Stimulated activated CD4-positive, alpha-beta T cell treated with anti-CD3 and anti-CD28 coated beads, Interleukin-1b, Interleukin-23, amount 100 ng/mL, for 1 hour (primary cell): ENCODE data around the gene HK1.
A peak's percentile ranks its signal among the peaks of the same experiment; 100 is the strongest.
"Not testable (repeated sequence)": the region's sequence is repeated elsewhere in the genome, so short reads cannot be mapped to it uniquely, and the experiment has no call there.

Experiments
- DNase-seq, 2 donors: peaks; one replicate each; pipeline ENCODE4 v3.0.0-alpha.2; 2020; ENCODE audit warnings: low read depth in 2 of 2

HK1 gene

DNA sequence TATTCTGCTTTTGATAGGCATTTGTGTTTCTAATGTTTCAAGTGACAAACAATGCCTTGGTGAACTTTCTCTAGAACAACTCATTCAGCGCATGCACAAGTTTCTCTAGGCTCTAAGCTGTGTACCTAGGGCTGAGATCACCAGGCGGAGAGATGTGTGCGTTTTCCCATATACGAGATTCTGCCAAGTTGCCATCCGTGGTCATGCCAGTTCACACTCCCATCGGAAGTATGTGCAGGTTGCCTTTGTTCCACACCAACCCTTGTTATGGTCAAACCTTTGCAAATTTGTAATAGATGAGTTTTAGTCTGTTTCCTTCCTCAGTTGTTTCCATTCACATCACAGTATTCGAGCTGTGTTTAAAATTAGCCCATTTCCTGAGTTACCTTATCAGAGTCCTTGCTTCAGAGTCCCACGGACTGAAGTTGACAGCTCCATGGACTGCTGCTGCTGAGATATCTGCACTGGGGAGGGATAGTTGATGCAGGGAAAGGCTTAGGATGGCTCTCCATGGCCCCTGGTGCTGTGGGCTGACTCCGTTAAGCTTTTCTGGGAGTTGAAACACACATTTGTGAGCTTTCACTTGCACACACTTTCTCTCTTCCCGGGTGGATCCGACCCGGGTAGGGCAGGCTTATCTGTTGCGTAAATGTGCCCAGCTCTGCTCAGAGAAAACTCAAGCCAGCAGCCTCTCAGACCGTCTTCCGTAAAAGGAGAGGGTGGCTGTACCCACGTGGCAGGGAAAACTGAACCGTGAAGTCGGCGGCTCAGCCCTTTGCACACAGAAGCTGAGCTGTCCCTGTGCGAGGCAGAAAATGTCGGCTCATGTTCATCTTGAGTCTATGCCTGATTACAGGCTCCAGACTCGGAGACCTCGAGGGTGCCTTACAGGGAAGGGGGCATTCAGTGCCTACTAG, 49.4 kb downstream of the HK1 start:
- DNase-seq, result peak in 1 of 2 donors; percentile 22

GRCh38 chr10:69328380-69328735, 50.1 kb downstream of the HK1 start:
- DNase-seq, result no peak

GRCh38 chr10:69328888-69329287, 50.6 kb downstream of the HK1 start:
- not testable (repeated sequence) for DNase-seq

- DNase-seq, result no peak
Observed at GRCh38 chr10:69329721-69330178, 51.5 kb downstream of the HK1 start.

- DNase-seq, result no peak
Observed at GRCh38 chr10:69331161-69331560, 52.9 kb downstream of the HK1 start.

- DNase-seq, result no peak
Observed at GRCh38 chr10:69332278-69333010, 54.1 kb downstream of the HK1 start.

DNA sequence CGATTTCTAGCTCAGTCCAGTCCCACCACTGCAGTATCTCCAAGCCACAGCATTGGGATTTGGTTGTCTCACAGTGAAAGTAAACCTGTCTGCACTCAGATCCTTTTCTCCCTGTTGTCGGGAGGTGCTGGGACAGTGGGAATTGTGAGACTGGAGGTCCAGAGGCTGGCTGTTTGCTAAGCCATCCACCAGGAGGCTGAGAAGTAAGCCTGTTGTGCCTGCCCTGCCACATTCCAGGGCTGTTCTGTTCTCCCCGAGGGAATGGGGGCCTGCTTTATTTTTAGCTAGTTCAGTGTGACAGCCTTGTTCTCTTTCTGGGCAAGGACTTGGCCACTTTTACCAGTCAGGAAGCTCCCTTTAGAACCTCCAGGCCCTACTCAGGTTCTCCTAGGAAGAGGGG, 54.9 kb downstream of the HK1 start:
- DNase-seq, result no peak

- DNase-seq, result not testable (repeated sequence)
Observed at GRCh38 chr10:69333865-69334301, 55.6 kb downstream of the HK1 start.

DNA sequence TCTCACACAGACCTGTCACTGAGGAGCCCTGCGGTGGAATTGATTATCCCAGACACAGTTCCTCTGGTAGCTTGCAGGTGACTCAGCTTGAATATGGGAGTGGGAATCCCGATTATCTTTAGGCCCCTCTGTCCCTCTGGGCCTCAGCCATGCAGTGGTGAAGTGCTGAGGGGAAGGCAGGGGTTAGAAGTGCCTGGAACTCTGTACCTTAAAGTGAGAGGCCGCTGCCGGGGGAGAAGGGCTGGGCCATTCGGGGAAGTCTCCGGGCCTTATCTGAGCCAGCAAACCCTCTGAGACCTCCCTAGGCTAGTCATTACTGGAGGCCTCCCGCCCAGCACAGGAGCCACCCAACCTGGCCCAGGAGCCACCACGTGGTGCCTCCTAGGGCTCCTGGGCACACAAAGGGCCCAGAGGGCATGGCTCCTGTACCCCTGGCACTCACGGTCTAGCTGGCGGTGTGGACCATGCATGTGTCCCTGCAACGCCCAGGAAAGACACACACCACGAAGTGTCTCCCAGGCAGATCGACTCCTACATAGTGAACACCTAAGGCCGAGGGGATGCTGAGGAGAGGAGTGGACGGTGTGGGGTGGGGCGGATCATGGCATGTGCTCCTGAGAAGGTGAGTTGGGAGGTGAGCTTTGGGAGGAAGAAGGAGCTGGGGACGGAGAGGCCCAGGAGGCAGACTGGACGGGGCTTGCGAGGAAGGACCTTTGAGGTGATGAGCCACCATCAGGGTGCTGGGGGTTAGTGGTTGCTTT, 56.2 kb downstream of the HK1 start:
- no peak for DNase-seq

- no peak for DNase-seq
Observed at GRCh38 chr10:69335063-69335587, 56.8 kb downstream of the HK1 start.

- DNase-seq, result no peak
Observed at GRCh38 chr10:69335613-69336012, 57.3 kb downstream of the HK1 start.

DNA sequence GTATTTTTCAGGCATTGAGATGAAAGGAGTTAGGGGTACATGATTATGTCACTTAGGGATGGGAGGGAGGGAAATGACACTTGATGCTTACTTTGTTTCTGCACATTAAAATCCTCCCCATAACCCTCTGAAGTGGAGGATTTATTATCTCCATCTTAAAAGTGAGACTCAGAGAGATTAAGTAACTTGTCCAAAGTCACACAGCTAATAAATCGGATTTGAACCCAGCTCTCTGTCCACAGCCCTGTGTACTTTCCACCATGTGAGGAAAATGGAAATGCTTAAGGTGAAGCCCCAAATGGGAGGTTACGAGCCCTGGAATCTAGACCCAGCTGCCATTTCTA, 58.6 kb downstream of the HK1 start:
- DNase-seq, result no peak

DNA sequence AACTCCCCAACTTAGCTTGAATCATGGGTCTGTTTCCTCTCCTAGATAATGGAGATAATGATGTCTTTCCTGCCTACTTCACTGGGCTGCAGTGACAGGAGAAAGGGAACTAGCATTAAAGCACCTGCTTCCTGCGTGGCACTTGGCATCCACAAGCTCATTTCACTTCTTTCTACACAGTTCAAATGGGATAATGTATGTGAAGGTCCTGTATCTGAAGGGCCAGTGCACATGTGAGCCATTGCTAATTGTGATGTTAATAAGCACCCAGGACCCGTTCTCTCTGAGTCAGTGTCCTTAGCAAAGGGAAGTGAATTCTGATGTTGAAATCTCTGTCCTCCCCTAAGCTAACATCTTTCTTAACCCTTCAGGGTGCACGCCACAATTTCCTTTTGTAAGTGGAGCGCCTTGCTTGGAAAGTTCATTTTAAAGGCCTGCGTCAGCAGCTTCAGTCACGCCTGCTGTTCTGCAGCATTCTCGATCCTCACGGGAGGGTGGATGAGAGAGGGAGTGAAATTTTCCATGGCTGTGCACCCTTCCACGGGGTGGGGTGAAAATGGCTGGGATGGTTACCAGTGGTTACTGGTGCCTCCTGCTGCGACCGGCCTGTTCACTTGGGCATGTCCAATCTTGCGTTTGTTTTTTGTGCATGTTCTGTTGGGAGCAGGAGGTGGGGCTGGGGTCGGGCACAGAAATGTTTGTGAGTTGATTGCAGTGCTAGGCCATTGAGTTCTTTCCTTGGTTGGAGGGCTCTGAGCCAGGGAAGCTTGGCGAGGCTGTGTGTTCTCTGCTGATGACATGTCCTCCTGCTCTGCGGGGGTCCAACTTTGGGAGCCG, 59.2 kb downstream of the HK1 start:
- DNase-seq, result no peak

DNA sequence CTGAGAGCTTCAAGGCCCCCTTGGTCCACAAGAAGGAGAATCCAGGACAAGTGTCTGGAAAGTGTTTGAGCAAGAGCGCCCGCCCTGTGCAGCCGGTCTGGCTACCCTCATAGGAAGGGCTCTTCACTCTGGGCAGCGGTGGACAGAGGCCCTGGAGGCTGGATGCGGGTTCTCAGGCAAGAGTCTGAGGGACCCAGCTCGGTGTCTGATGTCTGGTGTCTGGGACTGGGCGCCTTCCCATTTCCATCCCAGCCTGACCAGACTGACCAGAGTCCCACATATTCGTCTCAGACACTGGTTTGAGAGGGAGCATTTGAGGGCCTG, 59.8 kb downstream of the HK1 start:
- no peak for DNase-seq

DNA sequence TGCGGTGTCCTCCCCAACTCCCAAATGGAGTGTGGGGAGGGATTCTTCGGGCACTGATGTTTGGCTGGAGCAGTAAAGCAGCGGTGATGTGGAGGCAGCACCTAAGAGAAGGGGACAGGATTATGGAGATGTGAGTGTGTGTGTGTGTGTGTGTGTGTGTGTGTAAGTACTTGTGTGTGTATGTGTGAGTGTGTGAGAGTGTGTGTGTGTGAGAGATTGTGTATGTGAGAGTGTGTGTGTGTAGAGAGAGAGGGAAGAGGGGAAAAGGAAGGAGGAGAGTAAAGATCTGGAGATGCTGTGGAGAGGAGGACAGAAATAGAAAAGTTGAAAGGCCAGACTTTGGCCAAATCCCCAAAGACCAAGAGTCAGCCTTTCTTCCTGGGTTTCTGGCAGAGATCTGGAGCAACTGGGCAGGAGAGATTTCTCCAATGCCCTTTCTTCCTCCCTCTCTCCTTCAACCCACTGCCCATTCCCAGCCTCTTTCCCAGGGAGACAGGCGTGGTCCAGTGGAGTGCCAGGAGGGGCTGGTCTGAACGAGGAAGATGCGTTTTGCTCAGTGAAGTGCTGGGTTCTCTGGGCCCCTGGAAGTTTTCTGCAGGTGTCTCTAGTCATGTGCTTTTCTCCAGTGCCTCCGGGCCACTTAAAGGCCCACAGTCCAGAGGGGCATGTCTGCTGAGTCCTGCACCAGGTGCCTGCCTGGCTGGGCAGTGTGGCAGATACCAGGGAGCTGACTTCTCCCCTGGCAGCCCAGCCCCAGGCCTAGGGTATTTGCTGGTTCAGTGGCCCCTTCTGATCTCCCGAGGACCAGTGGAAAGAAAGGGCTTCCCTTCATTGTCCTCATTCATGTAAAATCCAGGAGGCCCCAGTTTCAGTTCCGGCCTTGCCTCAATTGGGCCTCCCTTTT, 60.5 kb downstream of the HK1 start:
- no peak for DNase-seq

- DNase-seq, result no peak
Observed at GRCh38 chr10:69340695-69341094, 62.4 kb downstream of the HK1 start.

- DNase-seq, result no peak
Observed at GRCh38 chr10:69343905-69344304, 65.6 kb downstream of the HK1 start.

DNA sequence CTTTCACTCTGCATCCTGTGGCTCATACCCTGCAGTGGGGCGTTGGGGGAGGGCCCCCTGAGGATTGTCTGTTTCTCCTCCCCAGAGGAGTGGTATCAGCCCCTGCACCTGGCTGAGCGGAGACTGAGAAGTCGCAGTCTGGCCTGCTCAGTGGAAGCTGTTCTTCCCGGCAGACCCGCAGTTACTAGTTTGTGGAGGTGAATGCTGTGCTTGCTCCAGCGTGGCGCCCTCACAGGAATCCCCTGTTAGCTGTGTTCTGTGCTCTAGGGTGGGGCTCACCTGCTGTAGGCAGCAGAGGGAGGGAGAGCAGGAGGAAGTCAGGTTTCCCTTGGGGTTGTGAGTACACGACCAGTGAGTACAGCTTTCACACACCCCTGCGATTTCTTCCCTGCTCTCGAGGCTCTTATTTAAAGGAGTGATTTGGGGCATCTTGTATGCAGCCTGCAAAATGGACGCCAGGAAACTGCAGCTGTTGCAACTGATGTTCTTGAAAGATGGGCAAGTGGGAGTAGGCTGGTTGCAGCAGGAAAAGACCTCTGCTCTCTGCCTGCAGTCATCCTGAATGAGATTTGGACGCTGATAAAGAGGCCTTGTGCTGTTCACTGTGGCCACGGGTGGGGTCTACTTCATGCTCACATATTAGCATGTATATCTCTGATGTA, 66.4 kb downstream of the HK1 start:
- no peak for DNase-seq

GRCh38 chr10:69345402-69345801, 67.1 kb downstream of the HK1 start:
- DNase-seq, result no peak
